HepG2 (cell line): ENCODE results near the gene ZSCAN20. TPM values are rescaled to one million over a fixed set of nuclear protein-coding genes. Genes with fewer than 3 reads are reported as not detected.

Source experiments
- AKAP8 ChIP-seq: sonication (generic); formaldehyde crosslinking; IDR thresholded peaks from 2 replicates; pipeline ENCODE4 v1.5.1; 2020; ENCODE audit warnings: mild to moderate bottlenecking, missing genetic modification reagents
- ATM ChIP-seq: fragments of 450-650 bp; IDR thresholded peaks from 2 replicates; pipeline ENCODE4 v1.7.1; 2017; ENCODE audit warnings: mild to moderate bottlenecking, borderline replicate concordance
- CENPT ChIP-seq: sonication (generic); formaldehyde crosslinking; IDR thresholded peaks from 2 replicates; pipeline ENCODE4 v1.8.0; 2022; ENCODE audit warnings: low read depth, mild to moderate bottlenecking, moderate library complexity, missing genetic modification reagents
- DPF2 ChIP-seq: sonication (generic); formaldehyde crosslinking; IDR thresholded peaks from 2 replicates; pipeline ENCODE4 v1.4.0; 2020; ENCODE audit warnings: mild to moderate bottlenecking, low read depth, missing genetic modification reagents, borderline replicate concordance
- ELK4 ChIP-seq: sonication (generic); formaldehyde crosslinking; IDR thresholded peaks from 2 replicates; pipeline ENCODE4 v1.9.0; 2021; ENCODE audit warnings: missing genetic modification reagents, borderline replicate concordance
- HOMEZ ChIP-seq: IDR thresholded peaks from 2 replicates; pipeline ENCODE4 v1.6.1; 2016; ENCODE audit warnings: low read depth
- IRF9 ChIP-seq: sonication (generic); formaldehyde crosslinking; IDR thresholded peaks from 2 replicates; pipeline ENCODE4 v1.8.0; 2022; ENCODE audit warnings: missing genetic modification reagents, mild to moderate bottlenecking, borderline replicate concordance
- MNT ChIP-seq: fragments of 450-650 bp; IDR thresholded peaks from 2 replicates; pipeline ENCODE4 v1.6.1; 2016
- NR3C1 ChIP-seq: sonication (generic); formaldehyde crosslinking; IDR thresholded peaks from 2 replicates; pipeline ENCODE4 v1.4.0; 2020; ENCODE audit warnings: missing genetic modification reagents
- SOX6 ChIP-seq, 2 experiments: fragments of 450-650 bp in 1 of 2; sonication (generic) in 1 of 2; formaldehyde crosslinking in 1 of 2; IDR thresholded peaks; 2 replicates each; pipeline versions ENCODE4 v1.4.0 to v1.6.1; 2017 to 2020; ENCODE audit warnings: antibody characterized with exemption in 1 of 2, mild to moderate bottlenecking in 1 of 2, missing genetic modification reagents in 1 of 2
- TCF7 ChIP-seq: sonication (generic); IDR thresholded peaks from 2 replicates; pipeline ENCODE4 v1.6.1; 2016; ENCODE audit warnings: antibody characterized with exemption, low read depth
- TEAD2 ChIP-seq: sonication (generic); formaldehyde crosslinking; IDR thresholded peaks from 2 replicates; pipeline ENCODE4 v1.9.0; 2021; ENCODE audit warnings: missing genetic modification reagents
- TEAD3 ChIP-seq: optimal IDR thresholded peaks from 2 replicates; pipeline ENCODE3; 2016; ENCODE audit warnings: borderline replicate concordance
- USF2 ChIP-seq, 2 experiments: sonication (generic) in 1 of 2; formaldehyde crosslinking in 1 of 2; IDR thresholded peaks; 2 replicates each; pipeline versions ENCODE4 v1.5.1 to v1.6.1; 2011 to 2020; ENCODE audit warnings: borderline replicate concordance in 1 of 2, low read depth in 1 of 2, low read length in 1 of 2, mild to moderate bottlenecking in 1 of 2, missing genetic modification reagents in 1 of 2, moderate library complexity in 1 of 2
- ZBTB2 ChIP-seq: sonication (generic); formaldehyde crosslinking; IDR thresholded peaks from 2 replicates; pipeline ENCODE4 v1.8.0; 2022; ENCODE audit warnings: low read depth, missing genetic modification reagents
- ZNF274 ChIP-seq: sonication (generic); formaldehyde crosslinking; IDR thresholded peaks from 2 replicates; pipeline ENCODE4 v1.5.1; 2020; ENCODE audit warnings: mild to moderate bottlenecking, missing genetic modification reagents
- ZNF639 ChIP-seq: conservative IDR thresholded peaks from 2 replicates; pipeline ENCODE4 v1.6.1; 2018; ENCODE audit warnings: missing genetic modification reagents
- polyA plus RNA-seq, 8 experiments: library from polyadenylated mRNA; depleted of rRNA in 3 of 8; stranded (reverse) in 7 of 8; unstranded in 1 of 8; fragments of >200 nt; fragmentation: Illumina TruSeq in 4 of 8; extraction: Trizol in 4 of 8; gene quantifications; 2 replicates each; pipeline versions ENCODE4 v1.2.1 to v1.2.3, GENCODE V29; 2011 to 2016; ENCODE audit warnings: low read depth in 4 of 8, missing spikeins in 1 of 8, mixed read lengths in 1 of 8; ENCODE audit not compliant: insufficient read depth in 1 of 8
- total RNA-seq, 5 experiments: library from RNA; depleted of rRNA; stranded (reverse); fragments of >200 nt; fragmentation: Illumina TruSeq; extraction: Trizol; gene quantifications; 2 replicates each; pipeline ENCODE4 v1.2.3, GENCODE V29; 2016; ENCODE audit warnings: low read depth in 1 of 5

Gene ZSCAN20
- total and polyA plus RNA-seq, 2 of the 13 experiments (the other 11 are each of a cell fraction or from before 2014, with no cell fraction given), result 1.1 to 2.8 TPM

- TF ChIP-seq HOMEZ (no peak), ZBTB2 (CRISPR knock-in tag) (no peak), TCF7 (no peak), TEAD3 (CRISPR knock-in tag) (peak; percentile 45), ELK4 (CRISPR knock-in tag) (no peak), USF2 (IDR thresholded peaks at IDR 0.05; ENCODE audit: low read depth, low read length) (no peak), USF2 (CRISPR knock-in tag; IDR thresholded peaks at IDR 0.05; ENCODE audit: borderline replicate concordance) (no peak), ATM (no peak), AKAP8 (CRISPR knock-in tag) (no peak), DPF2 (CRISPR knock-in tag) (peak; percentile 42; the same call in 1 of the 2 replicates), CENPT (CRISPR knock-in tag) (no peak), ZNF274 (CRISPR knock-in tag) (no peak), SOX6 (IDR thresholded peaks at IDR 0.05) (no peak), SOX6 (CRISPR knock-in tag; IDR thresholded peaks at IDR 0.05) (peak; percentile 37; the same call in 1 of the 2 replicates), TEAD2 (no peak), MNT (peak; percentile 8; the same call in 1 of the 2 replicates), IRF9 (peak; percentile 65; the same call in 1 of the 2 replicates), NR3C1 (CRISPR knock-in tag) (no peak), ZNF639 (no peak)
These were observed at the start of gene ZSCAN20 (continued) for GRCh38 chr1:33472269-33472980.
